GM13976 (cell line): ENCODE results near the gene ATP6V0D1.

Source experiments
- DNase-seq: peaks from one replicate; pipeline ENCODE4 v3.0.0; 2012; ENCODE audit warnings: low spot score
- in situ Hi-C: fragments of 300-500 bp; cut with MboI; formaldehyde crosslinking; loops from one replicate; pipeline ENCODE4 v1.12.0; 2022; ENCODE audit warnings: low sequenced_read_pairs, mixed read lengths, inconsistent platforms; ENCODE audit not compliant: unreplicated experiment
- TF ChIP-seq, protein P1 (sequence below): IDR thresholded peaks from 2 replicates; pipeline ENCODE4 v1.5.1; 2012; ENCODE audit warnings: borderline replicate concordance, mild to moderate bottlenecking; ENCODE audit not compliant: insufficient read depth; ENCODE audit errors: extremely low read depth, missing control alignments, control extremely low read depth

Gene ATP6V0D1

GRCh38 chr16:67483731-67484525 lies 3.0 kb upstream of the ATP6V0D1 start:
- in situ Hi-C loops = no loop called here
- no peak for DNase-seq
- TF ChIP-seq, protein P1, sequence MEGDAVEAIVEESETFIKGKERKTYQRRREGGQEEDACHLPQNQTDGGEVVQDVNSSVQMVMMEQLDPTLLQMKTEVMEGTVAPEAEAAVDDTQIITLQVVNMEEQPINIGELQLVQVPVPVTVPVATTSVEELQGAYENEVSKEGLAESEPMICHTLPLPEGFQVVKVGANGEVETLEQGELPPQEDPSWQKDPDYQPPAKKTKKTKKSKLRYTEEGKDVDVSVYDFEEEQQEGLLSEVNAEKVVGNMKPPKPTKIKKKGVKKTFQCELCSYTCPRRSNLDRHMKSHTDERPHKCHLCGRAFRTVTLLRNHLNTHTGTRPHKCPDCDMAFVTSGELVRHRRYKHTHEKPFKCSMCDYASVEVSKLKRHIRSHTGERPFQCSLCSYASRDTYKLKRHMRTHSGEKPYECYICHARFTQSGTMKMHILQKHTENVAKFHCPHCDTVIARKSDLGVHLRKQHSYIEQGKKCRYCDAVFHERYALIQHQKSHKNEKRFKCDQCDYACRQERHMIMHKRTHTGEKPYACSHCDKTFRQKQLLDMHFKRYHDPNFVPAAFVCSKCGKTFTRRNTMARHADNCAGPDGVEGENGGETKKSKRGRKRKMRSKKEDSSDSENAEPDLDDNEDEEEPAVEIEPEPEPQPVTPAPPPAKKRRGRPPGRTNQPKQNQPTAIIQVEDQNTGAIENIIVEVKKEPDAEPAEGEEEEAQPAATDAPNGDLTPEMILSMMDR = no peak

DNA sequence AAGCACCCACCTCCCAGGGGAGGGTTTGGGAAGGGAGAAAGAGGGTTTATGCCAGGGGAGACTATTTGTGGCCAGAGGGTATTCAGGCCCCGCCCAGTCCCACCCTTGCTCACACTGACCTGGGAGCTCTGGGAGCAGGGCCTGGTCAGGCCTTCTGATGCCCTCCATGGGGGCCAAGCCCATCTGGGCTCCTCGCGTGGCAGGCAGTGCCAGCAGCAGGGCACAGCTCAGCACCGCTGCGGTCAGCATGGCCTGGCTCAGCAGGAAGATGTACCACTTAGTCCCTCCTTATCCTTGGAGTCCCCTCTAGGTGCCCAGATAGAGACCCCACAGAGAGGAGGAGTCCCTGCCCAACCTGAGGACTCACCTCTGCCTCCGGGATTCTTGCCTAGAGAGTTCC lies 2.2 kb upstream of the ATP6V0D1 start, which contains the start of gene AGRP:
Gene AGRP, minus strand, starts transcription at position 398 of the 400 bp plus-strand sequence. Its CDS starts 149 bp downstream, at position 249.
- no peak for DNase-seq
- in situ Hi-C loops = no loop called here
- TF ChIP-seq, protein P1 = no peak

- TF ChIP-seq, protein P1 = no peak
- in situ Hi-C loops = no loop called here
- DNase-seq = no peak
Observed at GRCh38 chr16:67482233-67482924, 1.4 kb upstream of the ATP6V0D1 start.

GRCh38 chr16:67481561-67482232 lies 740 bp upstream of the ATP6V0D1 start:
- TF ChIP-seq, protein P1 = no peak

GRCh38 chr16:67477960-67478554 lies 2.9 kb downstream of the ATP6V0D1 start:
- TF ChIP-seq, protein P1 = no peak
- no peak for DNase-seq
- in situ Hi-C loops = no loop called here

More at GRCh38 chr16:67481561-67482232, 740 bp upstream of the ATP6V0D1 start:
- in situ Hi-C loops = no loop called here
- DNase-seq = no peak
